CD4-positive, alpha-beta T cell (primary cell): ENCODE results near the gene EBF4. TPM values are rescaled to one million over a fixed set of nuclear protein-coding genes. Genes with fewer than 3 reads are reported as not detected.

Experiments
- ATAC-seq: fragments of 200-7000 bp; cut with Tn5 transposase; one replicate; pipeline ENCODE4 v1.10.0; 2022; ENCODE audit warnings: mild to moderate bottlenecking; ENCODE audit not compliant: poor library complexity
- CTCF ChIA-PET: fragments of 350-600 bp; sonication (Branson Sonifier 250); formaldehyde crosslinking; loops from one replicate; lab custom pipeline; 2021; ENCODE audit warnings: antibody characterized with exemption, inconsistent platforms; lab: Charles Lee
- POLR2A ChIA-PET: fragments of 350-600 bp; sonication (Branson Sonifier 250); formaldehyde crosslinking; loops from one replicate; lab custom pipeline; 2021; ENCODE audit warnings: antibody characterized with exemption, inconsistent platforms; lab: Charles Lee
- DNase-seq, 14 experiments: peaks; one replicate each; pipeline ENCODE4 v3.0.0-alpha.2; 2013 to 2020; ENCODE audit warnings: mixed read lengths in 2 of 14
- H3K27ac ChIP-seq, 2 donors: one replicate each; pipeline versions ENCODE4 v1.5.1 to v1.7.0; 2013; ENCODE audit warnings: low read length in 2 of 2, low read depth in 1 of 2, mild to moderate bottlenecking in 1 of 2
- H3K27me3 ChIP-seq, 2 experiments: 1 replicate in 1 of 2; 2 replicates in 1 of 2; pipeline versions ENCODE4 v1.6.1 to v1.7.0; 2013; ENCODE audit warnings: low read length in 2 of 2, control low read depth in 1 of 2, mild to moderate bottlenecking in 1 of 2, moderate library complexity in 1 of 2; ENCODE audit not compliant: insufficient read depth in 2 of 2, control insufficient read depth in 1 of 2
- H3K36me3 ChIP-seq: one replicate; pipeline ENCODE4 v1.6.1; 2013; ENCODE audit warnings: low read length, control low read depth; ENCODE audit not compliant: insufficient read depth
- H3K4me1 ChIP-seq: one replicate; pipeline ENCODE4 v1.6.1; 2013; ENCODE audit warnings: low read length, control low read depth; ENCODE audit not compliant: insufficient read depth
- H3K4me3 ChIP-seq: one replicate; pipeline ENCODE4 v1.5.1; 2013; ENCODE audit warnings: mild to moderate bottlenecking, low read length, moderate library complexity
- H3K9me3 ChIP-seq, 2 experiments: 1 replicate in 1 of 2; 2 replicates in 1 of 2; pipeline versions ENCODE4 v1.6.1 to v1.7.0; 2013; ENCODE audit warnings: low read length in 2 of 2, mild to moderate bottlenecking in 2 of 2, control low read depth in 1 of 2, moderate library complexity in 1 of 2; ENCODE audit not compliant: control insufficient read depth in 1 of 2, insufficient read depth in 1 of 2
- H3K27ac Mint-ChIP-seq: one replicate; pipeline ENCODE4 v1.8.0; 2020; ENCODE audit warnings: mixed read lengths
- H3K27me3 Mint-ChIP-seq: one replicate; pipeline ENCODE4 v1.8.0; 2021; ENCODE audit warnings: mixed read lengths
- H3K36me3 Mint-ChIP-seq: one replicate; pipeline ENCODE4 v1.8.0; 2021; ENCODE audit warnings: low read depth, mixed read lengths
- H3K4me1 Mint-ChIP-seq: one replicate; pipeline ENCODE4 v1.8.0; 2021; ENCODE audit warnings: low read depth, mixed read lengths
- H3K4me3 Mint-ChIP-seq: one replicate; pipeline ENCODE4 v1.8.0; 2020; ENCODE audit warnings: mild to moderate bottlenecking, mixed read lengths
- H3K9me3 Mint-ChIP-seq: one replicate; pipeline ENCODE4 v1.8.0; 2020; ENCODE audit warnings: mixed read lengths
- intact Hi-C, 2 experiments: fragments of 100-400 bp; cut with DNase I in 1 of 2; cut with micrococcal nuclease in 1 of 2; formaldehyde crosslinking; loops; one replicate each; pipeline versions ENCODE4 v1.15.1 to v1.9.0; 2023 to 2025; cut with DNase I, micrococcal nuclease
- total RNA-seq, 174 experiments: library from RNA in 2 of 174; stranded (reverse) in 2 of 174; gene quantifications; one replicate each; pipeline ENCODE4 v1.2.3 and lab custom pipeline; 2021 to 2026
- TF ChIP-seq, protein P1 (sequence below): fragments of 200-600 bp; IDR thresholded peaks from one replicate; pipeline ENCODE4 v1.8.0; 2022; ENCODE audit warnings: antibody characterized with exemption, mild to moderate bottlenecking

Gene EBF4
- total RNA-seq, 2 experiments from 2014 or later, result 4.2 to 5.1 TPM

DNA sequence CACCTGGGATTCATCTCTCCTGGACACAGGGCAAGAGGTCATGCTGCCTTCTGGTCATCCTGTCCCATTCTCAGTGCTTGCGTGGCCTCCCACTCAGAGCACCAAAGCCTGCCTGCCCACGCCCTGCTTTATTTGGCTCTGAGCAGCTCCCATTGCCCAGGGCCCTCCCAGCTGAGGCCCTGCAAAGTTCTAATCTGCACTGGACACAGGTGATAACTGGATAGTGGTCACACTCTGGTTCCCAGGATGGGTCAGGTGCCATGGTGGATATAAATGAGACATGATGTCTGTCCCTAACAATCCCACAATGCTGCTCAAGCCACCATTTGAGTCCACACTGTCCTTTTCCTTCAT lies 68.3 kb downstream of the EBF4 start:
- Histone ChIP-seq H3K4me1 (peaks cover 5% of the 10 kb centered on the region), H3K27ac (no peak overlapping the region), H3K27me3 (peaks cover 0 to 11% of the 10 kb centered on the region in 2 experiments), H3K4me3 (no peak overlapping the region), H3K36me3 (no peaks in the 10 kb centered on the region), H3K9me3 (no peaks in the 10 kb centered on the region)
- Mint-ChIP-seq H3K4me1 (no peaks in the 10 kb centered on the region), H3K4me3 (no peak overlapping the region), H3K27me3 (peaks cover 28% of the 10 kb centered on the region), H3K27ac (no peak overlapping the region), H3K36me3 (no peaks in the 10 kb centered on the region), H3K9me3 (no peaks in the 10 kb centered on the region)
- TF ChIP-seq, protein P1, sequence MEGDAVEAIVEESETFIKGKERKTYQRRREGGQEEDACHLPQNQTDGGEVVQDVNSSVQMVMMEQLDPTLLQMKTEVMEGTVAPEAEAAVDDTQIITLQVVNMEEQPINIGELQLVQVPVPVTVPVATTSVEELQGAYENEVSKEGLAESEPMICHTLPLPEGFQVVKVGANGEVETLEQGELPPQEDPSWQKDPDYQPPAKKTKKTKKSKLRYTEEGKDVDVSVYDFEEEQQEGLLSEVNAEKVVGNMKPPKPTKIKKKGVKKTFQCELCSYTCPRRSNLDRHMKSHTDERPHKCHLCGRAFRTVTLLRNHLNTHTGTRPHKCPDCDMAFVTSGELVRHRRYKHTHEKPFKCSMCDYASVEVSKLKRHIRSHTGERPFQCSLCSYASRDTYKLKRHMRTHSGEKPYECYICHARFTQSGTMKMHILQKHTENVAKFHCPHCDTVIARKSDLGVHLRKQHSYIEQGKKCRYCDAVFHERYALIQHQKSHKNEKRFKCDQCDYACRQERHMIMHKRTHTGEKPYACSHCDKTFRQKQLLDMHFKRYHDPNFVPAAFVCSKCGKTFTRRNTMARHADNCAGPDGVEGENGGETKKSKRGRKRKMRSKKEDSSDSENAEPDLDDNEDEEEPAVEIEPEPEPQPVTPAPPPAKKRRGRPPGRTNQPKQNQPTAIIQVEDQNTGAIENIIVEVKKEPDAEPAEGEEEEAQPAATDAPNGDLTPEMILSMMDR, result no peak
- ATAC-seq (no peak), DNase-seq (no peak)
- ChIA-PET CTCF (no interaction called here), POLR2A (no interaction called here)
- intact Hi-C loops, result no loop called here

DNA sequence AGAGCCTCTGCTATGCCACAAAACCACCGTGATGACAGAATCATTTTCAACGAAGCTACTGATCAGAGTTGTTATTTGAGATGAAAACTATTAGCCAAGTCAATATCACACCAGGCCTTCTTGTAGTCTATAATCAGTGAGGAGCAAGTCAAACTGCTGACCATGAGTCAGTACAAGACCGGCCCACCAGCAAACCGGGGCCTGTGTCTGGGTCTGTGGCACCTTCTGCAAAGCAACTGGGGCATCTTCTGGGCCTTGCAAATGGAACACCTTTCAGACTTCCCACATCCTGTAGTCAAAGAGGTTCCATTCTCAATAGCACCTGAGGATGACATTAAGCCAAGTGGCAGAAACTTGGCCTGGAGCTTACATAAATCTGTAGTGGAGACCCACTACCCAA lies 69.3 kb downstream of the EBF4 start:
- POLR2A ChIA-PET, result no interaction called here
- Histone ChIP-seq H3K36me3 (no peaks in the 10 kb centered on the region), H3K4me3 (no peak overlapping the region), H3K27me3 (peaks cover 0 to 4% of the 10 kb centered on the region in 2 experiments), H3K9me3 (no peaks in the 10 kb centered on the region), H3K4me1 (no peaks in the 10 kb centered on the region), H3K27ac (no peak overlapping the region)
- CTCF ChIA-PET, result no interaction called here
- DNase-seq, result no peak
- intact Hi-C loops, result no loop called here
- peaks cover 18% of the 10 kb centered on the region for H3K27me3 Mint-ChIP-seq
- no peak for ATAC-seq
- H3K4me3 Mint-ChIP-seq, result no peak overlapping the region
- H3K27ac Mint-ChIP-seq, result no peak overlapping the region
- no peaks in the 10 kb centered on the region for H3K36me3 Mint-ChIP-seq
- no peaks in the 10 kb centered on the region for H3K4me1 Mint-ChIP-seq
- no peaks in the 10 kb centered on the region for H3K9me3 Mint-ChIP-seq
- TF ChIP-seq, protein P1, result no peak

- Mint-ChIP-seq H3K27me3 (peaks cover 24% of the 10 kb centered on the region), H3K9me3 (no peaks in the 10 kb centered on the region), H3K36me3 (no peaks in the 10 kb centered on the region), H3K4me3 (no peak overlapping the region), H3K27ac (no peak overlapping the region), H3K4me1 (no peaks in the 10 kb centered on the region)
- TF ChIP-seq, protein P1, result no peak
- ATAC-seq (no peak), DNase-seq (no peak)
- peaks cover under 1 to 10% of the 10 kb centered on the region in 2 experiments for H3K27me3 ChIP-seq
- no peaks in the 10 kb centered on the region for H3K36me3 ChIP-seq
- intact Hi-C loops, result no loop called here
- no peaks in the 10 kb centered on the region for H3K9me3 ChIP-seq
- ChIA-PET CTCF (no interaction called here), POLR2A (no interaction called here)
- H3K4me1 ChIP-seq, result no peaks in the 10 kb centered on the region
- H3K27ac ChIP-seq, result no peak overlapping the region
- no peak overlapping the region for H3K4me3 ChIP-seq
Observed at GRCh38 chr20:2762578-2763131, 70.1 kb downstream of the EBF4 start.
